H1 (cell line): ENCODE data around the gene IFT80. TPM values are rescaled to one million over a fixed set of nuclear protein-coding genes. Genes with fewer than 3 reads are reported as not detected.

Source experiments
- ASH2L ChIP-seq: fragments of 200-600, 300-600 bp; sonication (generic); IDR thresholded peaks from one replicate; pipeline ENCODE4 v1.7.1; 2017; ENCODE audit warnings: low read length
- BCL11A ChIP-seq, 2 experiments: IDR thresholded peaks; one replicate each; pipeline ENCODE4 v1.6.1; 2011; ENCODE audit warnings: low read depth in 2 of 2, low read length in 2 of 2, mild to moderate bottlenecking in 2 of 2
- CBX5 ChIP-seq: fragments of 300-800, 300-1000 bp; sonication (generic); IDR thresholded peaks from 2 replicates; pipeline ENCODE4 v1.7.1; 2016; ENCODE audit warnings: antibody characterized with exemption, low read length, low read depth
- GABPA ChIP-seq: IDR thresholded peaks from 2 replicates; pipeline ENCODE4 v1.6.1; 2011; ENCODE audit warnings: mild to moderate bottlenecking, low read length, moderate library complexity, borderline replicate concordance; ENCODE audit not compliant: insufficient read depth
- HDAC6 ChIP-seq: IDR thresholded peaks from one replicate; pipeline ENCODE4 v1.7.1; 2012; ENCODE audit warnings: low read depth, mild to moderate bottlenecking, inconsistent platforms, low read length, moderate library complexity
- RBBP5 ChIP-seq: IDR thresholded peaks from 2 replicates; pipeline ENCODE4 v1.7.1; 2012; ENCODE audit warnings: low read depth, mild to moderate bottlenecking, inconsistent platforms, low read length, moderate library complexity, borderline replicate concordance
- TAF7 ChIP-seq: optimal IDR thresholded peaks from 2 replicates; pipeline ENCODE3; 2011; ENCODE audit warnings: low read depth, mild to moderate bottlenecking, inconsistent platforms, low read length, moderate library complexity, borderline replicate concordance
- polyA plus RNA-seq, 7 experiments: library from polyadenylated mRNA; depleted of rRNA in 3 of 7; stranded (reverse) in 5 of 7; unstranded in 2 of 7; fragments of >200 nt in 5 of 7; fragments of 200-250 nt in 2 of 7; gene quantifications; 1 replicate in 5 of 7; 2 replicates in 1 of 7; 4 replicates in 1 of 7; pipeline versions ENCODE4 v1.2.1 to v1.2.3, GENCODE V29; 2011 to 2013; ENCODE audit warnings: missing spikeins in 2 of 7, mixed read lengths in 2 of 7
- total RNA-seq: library from RNA; stranded (reverse); fragmentation: NEBNext Ultra II Directional; extraction: Animal tissue kit (Norgen Biotek cat#: 25700); gene quantifications from 2 replicates; pipeline ENCODE4 v1.2.1, GENCODE V29; 2021
- TF ChIP-seq, protein P1 (sequence below): fragments of 300-600 bp; sonication (generic); IDR thresholded peaks from 2 replicates; pipeline ENCODE4 v1.7.1; 2012; ENCODE audit warnings: low read length, moderate library complexity, mild to moderate bottlenecking, inconsistent platforms; ENCODE audit not compliant: insufficient replicate concordance
- TF ChIP-seq, protein P2 (sequence below): IDR thresholded peaks from 2 replicates; pipeline ENCODE4 v1.6.1; 2011; ENCODE audit warnings: low read depth, mild to moderate bottlenecking, low read length; ENCODE audit not compliant: insufficient read depth

The IFT80 gene
- total and polyA plus RNA-seq, 2 of the 8 experiments (the other 6 are each of a cell fraction or from before 2014, with no cell fraction given) = 7.2 to 25.9 TPM

GRCh38 chr3:160368804-160369203 lies 30.2 kb downstream of the IFT80 start (continued):
- TF ChIP-seq, protein P1, sequence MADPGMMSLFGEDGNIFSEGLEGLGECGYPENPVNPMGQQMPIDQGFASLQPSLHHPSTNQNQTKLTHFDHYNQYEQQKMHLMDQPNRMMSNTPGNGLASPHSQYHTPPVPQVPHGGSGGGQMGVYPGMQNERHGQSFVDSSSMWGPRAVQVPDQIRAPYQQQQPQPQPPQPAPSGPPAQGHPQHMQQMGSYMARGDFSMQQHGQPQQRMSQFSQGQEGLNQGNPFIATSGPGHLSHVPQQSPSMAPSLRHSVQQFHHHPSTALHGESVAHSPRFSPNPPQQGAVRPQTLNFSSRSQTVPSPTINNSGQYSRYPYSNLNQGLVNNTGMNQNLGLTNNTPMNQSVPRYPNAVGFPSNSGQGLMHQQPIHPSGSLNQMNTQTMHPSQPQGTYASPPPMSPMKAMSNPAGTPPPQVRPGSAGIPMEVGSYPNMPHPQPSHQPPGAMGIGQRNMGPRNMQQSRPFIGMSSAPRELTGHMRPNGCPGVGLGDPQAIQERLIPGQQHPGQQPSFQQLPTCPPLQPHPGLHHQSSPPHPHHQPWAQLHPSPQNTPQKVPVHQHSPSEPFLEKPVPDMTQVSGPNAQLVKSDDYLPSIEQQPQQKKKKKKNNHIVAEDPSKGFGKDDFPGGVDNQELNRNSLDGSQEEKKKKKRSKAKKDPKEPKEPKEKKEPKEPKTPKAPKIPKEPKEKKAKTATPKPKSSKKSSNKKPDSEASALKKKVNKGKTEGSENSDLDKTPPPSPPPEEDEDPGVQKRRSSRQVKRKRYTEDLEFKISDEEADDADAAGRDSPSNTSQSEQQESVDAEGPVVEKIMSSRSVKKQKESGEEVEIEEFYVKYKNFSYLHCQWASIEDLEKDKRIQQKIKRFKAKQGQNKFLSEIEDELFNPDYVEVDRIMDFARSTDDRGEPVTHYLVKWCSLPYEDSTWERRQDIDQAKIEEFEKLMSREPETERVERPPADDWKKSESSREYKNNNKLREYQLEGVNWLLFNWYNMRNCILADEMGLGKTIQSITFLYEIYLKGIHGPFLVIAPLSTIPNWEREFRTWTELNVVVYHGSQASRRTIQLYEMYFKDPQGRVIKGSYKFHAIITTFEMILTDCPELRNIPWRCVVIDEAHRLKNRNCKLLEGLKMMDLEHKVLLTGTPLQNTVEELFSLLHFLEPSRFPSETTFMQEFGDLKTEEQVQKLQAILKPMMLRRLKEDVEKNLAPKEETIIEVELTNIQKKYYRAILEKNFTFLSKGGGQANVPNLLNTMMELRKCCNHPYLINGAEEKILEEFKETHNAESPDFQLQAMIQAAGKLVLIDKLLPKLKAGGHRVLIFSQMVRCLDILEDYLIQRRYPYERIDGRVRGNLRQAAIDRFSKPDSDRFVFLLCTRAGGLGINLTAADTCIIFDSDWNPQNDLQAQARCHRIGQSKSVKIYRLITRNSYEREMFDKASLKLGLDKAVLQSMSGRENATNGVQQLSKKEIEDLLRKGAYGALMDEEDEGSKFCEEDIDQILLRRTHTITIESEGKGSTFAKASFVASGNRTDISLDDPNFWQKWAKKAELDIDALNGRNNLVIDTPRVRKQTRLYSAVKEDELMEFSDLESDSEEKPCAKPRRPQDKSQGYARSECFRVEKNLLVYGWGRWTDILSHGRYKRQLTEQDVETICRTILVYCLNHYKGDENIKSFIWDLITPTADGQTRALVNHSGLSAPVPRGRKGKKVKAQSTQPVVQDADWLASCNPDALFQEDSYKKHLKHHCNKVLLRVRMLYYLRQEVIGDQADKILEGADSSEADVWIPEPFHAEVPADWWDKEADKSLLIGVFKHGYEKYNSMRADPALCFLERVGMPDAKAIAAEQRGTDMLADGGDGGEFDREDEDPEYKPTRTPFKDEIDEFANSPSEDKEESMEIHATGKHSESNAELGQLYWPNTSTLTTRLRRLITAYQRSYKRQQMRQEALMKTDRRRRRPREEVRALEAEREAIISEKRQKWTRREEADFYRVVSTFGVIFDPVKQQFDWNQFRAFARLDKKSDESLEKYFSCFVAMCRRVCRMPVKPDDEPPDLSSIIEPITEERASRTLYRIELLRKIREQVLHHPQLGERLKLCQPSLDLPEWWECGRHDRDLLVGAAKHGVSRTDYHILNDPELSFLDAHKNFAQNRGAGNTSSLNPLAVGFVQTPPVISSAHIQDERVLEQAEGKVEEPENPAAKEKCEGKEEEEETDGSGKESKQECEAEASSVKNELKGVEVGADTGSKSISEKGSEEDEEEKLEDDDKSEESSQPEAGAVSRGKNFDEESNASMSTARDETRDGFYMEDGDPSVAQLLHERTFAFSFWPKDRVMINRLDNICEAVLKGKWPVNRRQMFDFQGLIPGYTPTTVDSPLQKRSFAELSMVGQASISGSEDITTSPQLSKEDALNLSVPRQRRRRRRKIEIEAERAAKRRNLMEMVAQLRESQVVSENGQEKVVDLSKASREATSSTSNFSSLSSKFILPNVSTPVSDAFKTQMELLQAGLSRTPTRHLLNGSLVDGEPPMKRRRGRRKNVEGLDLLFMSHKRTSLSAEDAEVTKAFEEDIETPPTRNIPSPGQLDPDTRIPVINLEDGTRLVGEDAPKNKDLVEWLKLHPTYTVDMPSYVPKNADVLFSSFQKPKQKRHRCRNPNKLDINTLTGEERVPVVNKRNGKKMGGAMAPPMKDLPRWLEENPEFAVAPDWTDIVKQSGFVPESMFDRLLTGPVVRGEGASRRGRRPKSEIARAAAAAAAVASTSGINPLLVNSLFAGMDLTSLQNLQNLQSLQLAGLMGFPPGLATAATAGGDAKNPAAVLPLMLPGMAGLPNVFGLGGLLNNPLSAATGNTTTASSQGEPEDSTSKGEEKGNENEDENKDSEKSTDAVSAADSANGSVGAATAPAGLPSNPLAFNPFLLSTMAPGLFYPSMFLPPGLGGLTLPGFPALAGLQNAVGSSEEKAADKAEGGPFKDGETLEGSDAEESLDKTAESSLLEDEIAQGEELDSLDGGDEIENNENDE = no peak
- no peak for TF ChIP-seq TAF7
- TF ChIP-seq HDAC6 = no peak
- TF ChIP-seq ASH2L = no peak
- TF ChIP-seq RBBP5 = no peak
- no peak for TF ChIP-seq GABPA
- TF ChIP-seq, protein P2, sequence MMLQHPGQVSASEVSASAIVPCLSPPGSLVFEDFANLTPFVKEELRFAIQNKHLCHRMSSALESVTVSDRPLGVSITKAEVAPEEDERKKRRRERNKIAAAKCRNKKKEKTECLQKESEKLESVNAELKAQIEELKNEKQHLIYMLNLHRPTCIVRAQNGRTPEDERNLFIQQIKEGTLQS = no peak
- TF ChIP-seq BCL11A (IDR thresholded peaks at IDR 0.05; ENCODE audit: low read depth in 2 of 2, low read length in 2 of 2) = no peak
- no peak for TF ChIP-seq CBX5
